HAP-1 (cell line): Measurements from ENCODE around the gene EXOG.

Experiments used
- DNase-seq, 2 experiments: peaks; one replicate each; pipeline ENCODE4 v3.0.0-alpha.2; 2016 to 2020; ENCODE audit warnings: low spot score in 2 of 2
- H3K27me3 ChIP-seq: fragments of 250-450 bp; sonication (Bioruptor Pico); 2 replicates; pipeline ENCODE4 v1.5.1; 2020; ENCODE audit warnings: low read depth, mild to moderate bottlenecking, moderate library complexity
- H3K36me3 ChIP-seq: fragments of 250-450 bp; sonication (Bioruptor Pico); replicated peaks from 2 replicates; pipeline ENCODE4 v1.5.1; 2020; ENCODE audit warnings: mild to moderate bottlenecking
- H3K4me1 ChIP-seq: fragments of 250-450 bp; sonication (Bioruptor Pico); 2 replicates; pipeline ENCODE4 v1.5.1; 2020; ENCODE audit warnings: mild to moderate bottlenecking
- H3K4me3 ChIP-seq: fragments of 250-450 bp; sonication (Bioruptor Pico); 2 replicates; pipeline ENCODE4 v1.5.1; 2020; ENCODE audit warnings: mild to moderate bottlenecking, moderate library complexity
- H3K9me3 ChIP-seq: fragments of 250-450 bp; sonication (Bioruptor Pico); 2 replicates; pipeline ENCODE4 v1.5.1; 2020; ENCODE audit warnings: mild to moderate bottlenecking, moderate library complexity
- in situ Hi-C: fragments of 300-500 bp; cut with MboI; formaldehyde crosslinking; loops from 3 replicates; pipeline ENCODE4 v1.14.3; 2020; ENCODE audit warnings: low sequenced_read_pairs, inconsistent platforms, mixed read lengths

EXOG gene

DNA sequence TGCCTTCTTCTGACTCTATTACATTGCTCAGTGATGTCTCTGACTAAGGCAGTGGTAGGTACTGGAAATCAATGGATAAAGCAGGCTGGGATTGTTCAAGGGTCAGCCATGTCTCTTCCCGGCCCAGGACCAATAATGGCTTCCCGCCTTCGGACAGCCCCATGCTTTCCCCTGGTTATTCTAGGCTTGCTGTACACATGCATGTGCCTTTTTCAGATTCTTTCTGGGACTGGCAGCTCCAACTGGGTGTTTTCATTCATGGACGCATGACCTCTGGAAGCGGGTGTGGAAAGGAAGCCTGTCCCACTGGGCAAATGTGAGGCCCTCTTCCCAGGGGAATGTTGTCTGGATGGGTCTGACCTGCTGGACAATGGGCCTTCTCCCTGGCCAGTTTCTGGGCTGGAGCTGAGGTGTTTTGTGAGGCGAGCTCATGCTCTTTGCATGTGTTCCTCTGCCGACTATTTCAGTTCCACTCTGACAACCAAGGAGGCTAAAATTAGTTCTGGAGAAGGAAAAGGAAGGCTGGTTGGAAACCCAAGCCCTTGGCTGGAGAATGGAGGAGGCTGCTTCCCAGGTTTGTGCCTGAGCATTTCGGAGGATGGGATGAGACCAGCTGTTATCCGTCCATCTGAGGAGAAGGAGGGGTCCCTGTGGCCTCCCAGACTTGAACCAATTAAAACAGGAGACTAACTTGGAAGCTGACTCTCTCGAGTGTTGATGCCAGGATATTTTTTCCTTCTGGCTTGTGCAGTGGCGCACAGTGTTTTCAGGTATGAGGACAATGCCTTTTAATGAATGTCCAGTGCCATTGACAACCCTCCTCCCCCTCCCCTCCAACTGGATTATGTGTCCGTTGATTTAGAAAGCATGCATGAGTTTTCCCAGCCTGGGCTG lies 35.5 kb upstream of the EXOG start:
- Histone ChIP-seq H3K36me3 (no peaks in the 10 kb centered on the region), H3K9me3 (peaks cover 3% of the 10 kb centered on the region; the same call in 1 of the 2 replicates), H3K4me3 (no peak overlapping the region), H3K4me1 (peaks cover 4% of the 10 kb centered on the region), H3K27me3 (no peaks in the 10 kb centered on the region)
- DNase-seq = no peak
- in situ Hi-C loops = no loop called here

DNA sequence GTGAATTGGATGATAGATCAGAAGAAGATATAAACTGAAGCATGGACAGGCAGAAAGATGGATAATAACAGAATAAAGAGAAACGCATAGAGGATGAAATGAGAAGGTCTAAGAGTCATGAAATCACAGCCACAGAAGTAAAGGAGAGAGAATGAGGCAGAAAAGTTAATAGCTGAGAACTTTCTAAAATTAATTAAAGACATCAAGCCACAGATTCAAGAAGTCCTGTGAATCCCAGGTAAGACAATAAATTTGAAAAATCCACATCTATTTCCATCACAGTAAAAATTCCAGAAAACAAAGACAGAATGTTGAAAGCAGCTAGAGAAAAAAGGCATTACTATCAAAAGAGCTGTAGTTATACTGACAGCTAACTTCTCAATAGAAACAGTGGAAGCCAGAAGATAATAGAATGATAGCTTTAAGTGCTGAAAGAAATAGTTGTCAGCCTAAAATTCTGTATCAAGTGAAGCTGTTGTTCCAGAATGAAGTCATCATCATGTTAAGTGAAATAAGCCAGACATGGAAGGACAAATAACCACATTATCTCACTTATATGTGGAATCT lies 30.5 kb upstream of the EXOG start:
- Histone ChIP-seq H3K9me3 (peaks cover 11% of the 10 kb centered on the region), H3K27me3 (no peaks in the 10 kb centered on the region), H3K4me1 (no peaks in the 10 kb centered on the region), H3K4me3 (no peak overlapping the region), H3K36me3 (no peaks in the 10 kb centered on the region)
- in situ Hi-C loops = no loop called here
- DNase-seq = no peak

- DNase-seq = no peak
- Histone ChIP-seq H3K36me3 (no peaks in the 10 kb centered on the region), H3K4me3 (no peak overlapping the region), H3K4me1 (no peaks in the 10 kb centered on the region), H3K27me3 (no peaks in the 10 kb centered on the region), H3K9me3 (peaks cover 11% of the 10 kb centered on the region)
- in situ Hi-C loops = no loop called here
These were observed 27.4 kb upstream of the EXOG start for GRCh38 chr3:38468765-38469164.

- H3K36me3 ChIP-seq = no peaks in the 10 kb centered on the region
- H3K27me3 ChIP-seq = no peaks in the 10 kb centered on the region
- H3K4me1 ChIP-seq = no peaks in the 10 kb centered on the region
- no peak for DNase-seq
- in situ Hi-C loops = no loop called here
- peaks cover 11% of the 10 kb centered on the region for H3K9me3 ChIP-seq
- H3K4me3 ChIP-seq = no peak overlapping the region
These were observed 26.3 kb upstream of the EXOG start for GRCh38 chr3:38469852-38470251.

DNA sequence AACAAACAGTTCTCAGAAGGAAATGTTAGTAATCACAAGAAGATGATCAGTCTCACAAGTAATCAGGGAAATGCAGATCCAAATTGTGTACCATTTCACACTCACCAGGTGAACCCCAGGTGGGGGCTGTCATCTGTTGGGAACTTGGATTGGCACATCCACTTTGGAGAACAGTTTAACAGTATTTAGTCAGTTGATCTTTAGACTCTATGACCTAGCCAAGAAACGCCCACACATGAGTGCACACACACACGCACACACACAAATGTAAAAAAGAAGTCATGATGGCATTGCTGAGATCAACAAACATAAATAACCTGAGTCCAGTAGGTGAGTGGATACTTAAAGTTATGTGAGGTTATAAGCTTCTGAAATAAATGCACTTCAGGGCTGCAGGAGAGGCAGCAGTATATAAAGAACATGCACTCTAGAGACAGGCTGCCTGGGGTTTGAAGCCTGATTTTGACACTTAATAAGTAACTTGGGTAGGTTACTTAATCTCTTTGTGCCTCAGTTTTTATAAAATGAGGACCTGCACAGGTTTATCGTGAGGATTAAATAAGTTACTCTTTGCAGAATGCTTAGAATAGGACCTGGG lies 24.8 kb upstream of the EXOG start:
- Histone ChIP-seq H3K27me3 (no peaks in the 10 kb centered on the region), H3K4me3 (no peak overlapping the region), H3K4me1 (no peaks in the 10 kb centered on the region), H3K9me3 (peaks cover 7% of the 10 kb centered on the region; the same call in 1 of the 2 replicates), H3K36me3 (no peaks in the 10 kb centered on the region)
- in situ Hi-C loops = no loop called here
- no peak for DNase-seq

DNA sequence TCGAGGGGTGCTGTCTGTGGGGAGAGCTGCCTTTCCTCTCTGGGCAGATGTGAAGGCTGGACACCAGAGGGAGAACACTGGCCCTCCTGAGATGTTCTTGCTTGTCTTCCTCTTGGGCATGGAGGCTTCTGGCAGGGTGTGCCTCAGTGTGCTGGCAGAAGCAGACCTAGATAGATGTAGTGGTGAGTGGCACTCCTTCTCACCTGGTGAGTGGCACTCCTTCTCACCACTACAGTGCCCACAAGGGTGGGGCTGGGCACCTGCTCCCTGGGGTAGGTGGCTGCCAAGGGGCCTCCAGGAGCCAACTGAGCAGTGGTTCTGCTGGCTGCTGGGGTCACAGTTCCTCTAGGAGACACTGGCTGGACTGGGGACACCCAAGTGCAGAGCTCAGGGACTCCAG lies 23.8 kb upstream of the EXOG start:
- Histone ChIP-seq H3K9me3 (peaks cover 5% of the 10 kb centered on the region; the same call in 1 of the 2 replicates), H3K36me3 (no peaks in the 10 kb centered on the region), H3K4me3 (no peak overlapping the region), H3K27me3 (no peaks in the 10 kb centered on the region), H3K4me1 (no peaks in the 10 kb centered on the region)
- in situ Hi-C loops = no loop called here
- DNase-seq = no peak

GRCh38 chr3:38473229-38473628 lies 22.9 kb upstream of the EXOG start:
- no peak for DNase-seq
- in situ Hi-C loops = no loop called here
- no peak overlapping the region for H3K4me3 ChIP-seq
- H3K36me3 ChIP-seq = no peaks in the 10 kb centered on the region
- H3K4me1 ChIP-seq = no peaks in the 10 kb centered on the region
- peaks cover 5% of the 10 kb centered on the region; the same call in 1 of the 2 replicates for H3K9me3 ChIP-seq
- H3K27me3 ChIP-seq = no peaks in the 10 kb centered on the region

- H3K4me3 ChIP-seq = no peak overlapping the region
- no peaks in the 10 kb centered on the region for H3K27me3 ChIP-seq
- no peaks in the 10 kb centered on the region for H3K4me1 ChIP-seq
- DNase-seq = no peak
- no peaks in the 10 kb centered on the region for H3K9me3 ChIP-seq
- peaks cover 11% of the 10 kb centered on the region for H3K36me3 ChIP-seq
- in situ Hi-C loops = no loop called here
These were observed 21.1 kb upstream of the EXOG start for GRCh38 chr3:38474928-38475605.

- in situ Hi-C loops = no loop called here
- Histone ChIP-seq H3K4me3 (no peak overlapping the region), H3K36me3 (peaks cover 18% of the 10 kb centered on the region), H3K4me1 (no peaks in the 10 kb centered on the region), H3K27me3 (no peaks in the 10 kb centered on the region), H3K9me3 (no peaks in the 10 kb centered on the region)
- no peak for DNase-seq
These were observed 20.4 kb upstream of the EXOG start for GRCh38 chr3:38475716-38476115.

GRCh38 chr3:38476157-38476756 lies 19.9 kb upstream of the EXOG start:
- Histone ChIP-seq H3K36me3 (peaks cover 23% of the 10 kb centered on the region), H3K4me3 (no peak overlapping the region), H3K9me3 (no peaks in the 10 kb centered on the region), H3K27me3 (no peaks in the 10 kb centered on the region), H3K4me1 (no peaks in the 10 kb centered on the region)
- in situ Hi-C loops = no loop called here
- DNase-seq = no peak

DNA sequence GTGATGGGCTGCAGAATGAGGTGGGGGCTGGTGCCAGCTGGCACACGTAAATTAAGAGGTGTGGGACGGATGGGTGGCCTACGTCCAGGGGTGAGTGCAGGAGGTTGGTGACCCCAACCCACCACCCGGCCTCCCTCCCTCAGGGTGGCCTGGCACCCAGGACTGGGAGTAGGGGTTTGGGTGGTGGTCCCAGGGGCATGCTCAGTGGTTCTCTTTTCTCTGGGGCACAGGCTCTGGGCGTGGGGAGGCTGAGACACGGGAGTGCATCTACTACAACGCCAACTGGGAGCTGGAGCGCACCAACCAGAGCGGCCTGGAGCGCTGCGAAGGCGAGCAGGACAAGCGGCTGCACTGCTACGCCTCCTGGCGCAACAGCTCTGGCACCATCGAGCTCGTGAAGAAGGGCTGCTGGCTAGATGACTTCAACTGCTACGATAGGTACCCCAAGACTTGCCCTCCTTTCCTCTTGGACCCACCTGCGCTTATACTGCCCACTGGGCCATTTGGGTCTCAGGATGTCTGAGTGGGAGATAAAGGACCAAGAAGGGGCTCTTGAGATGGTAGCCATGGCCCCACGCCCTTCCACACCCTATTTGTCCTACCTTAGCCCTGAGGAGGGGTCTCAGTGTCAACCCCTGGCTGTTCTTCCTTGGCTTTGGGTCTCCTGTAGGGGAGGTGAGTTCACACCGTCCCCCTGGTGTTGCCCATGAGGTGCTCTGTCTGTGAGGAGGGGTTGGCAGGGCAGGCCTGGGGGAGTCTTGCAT lies 18.9 kb upstream of the EXOG start:
- H3K36me3 ChIP-seq = peaks cover 27% of the 10 kb centered on the region
- in situ Hi-C loops = no loop called here
- DNase-seq = no peak

DNA sequence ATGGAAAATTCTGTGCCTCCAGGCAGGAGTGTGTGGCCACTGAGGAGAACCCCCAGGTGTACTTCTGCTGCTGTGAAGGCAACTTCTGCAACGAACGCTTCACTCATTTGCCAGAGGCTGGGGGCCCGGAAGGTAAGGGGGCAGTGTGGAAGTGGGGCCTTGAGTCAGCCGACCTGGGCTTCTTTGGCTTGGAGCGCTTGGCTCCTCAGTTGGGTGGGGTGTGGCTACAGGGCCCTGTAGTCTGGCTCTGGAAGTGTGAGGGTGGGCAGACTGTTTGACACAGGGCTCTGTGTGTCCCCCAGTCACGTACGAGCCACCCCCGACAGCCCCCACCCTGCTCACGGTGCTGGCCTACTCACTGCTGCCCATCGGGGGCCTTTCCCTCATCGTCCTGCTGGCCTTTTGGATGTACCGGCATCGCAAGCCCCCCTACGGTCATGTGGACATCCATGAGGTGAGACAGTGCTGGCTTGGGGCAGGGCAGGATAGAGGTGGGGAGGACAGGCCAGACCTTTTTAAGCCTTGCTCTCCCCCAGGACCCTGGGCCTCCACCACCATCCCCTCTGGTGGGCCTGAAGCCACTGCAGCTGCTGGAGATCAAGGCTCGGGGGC lies 18.2 kb upstream of the EXOG start:
- Histone ChIP-seq H3K4me3 (no peak overlapping the region), H3K9me3 (no peaks in the 10 kb centered on the region), H3K36me3 (peaks cover 34% of the 10 kb centered on the region), H3K4me1 (no peaks in the 10 kb centered on the region), H3K27me3 (no peaks in the 10 kb centered on the region)
- no peak for DNase-seq
- in situ Hi-C loops = no loop called here

More for the DNA sequence above, 18.9 kb upstream of the EXOG start:
- Histone ChIP-seq H3K27me3 (no peaks in the 10 kb centered on the region), H3K9me3 (no peaks in the 10 kb centered on the region), H3K4me3 (no peak overlapping the region), H3K4me1 (no peaks in the 10 kb centered on the region)

GRCh38 chr3:38478901-38479300 lies 17.2 kb upstream of the EXOG start:
- no peak overlapping the region for H3K4me3 ChIP-seq
- no peaks in the 10 kb centered on the region for H3K4me1 ChIP-seq
- H3K36me3 ChIP-seq = peaks cover 36% of the 10 kb centered on the region
- DNase-seq = no peak
- in situ Hi-C loops = no loop called here
- no peaks in the 10 kb centered on the region for H3K27me3 ChIP-seq
- no peaks in the 10 kb centered on the region for H3K9me3 ChIP-seq
